ENCODE results near the gene KIDINS220. TPM values are rescaled to one million over a fixed set of nuclear protein-coding genes. Genes with fewer than 3 reads are reported as not detected.

KIDINS220 gene
- total and polyA plus RNA-seq, 2 of the 13 experiments (the other 11 are each of a cell fraction or from before 2014, with no cell fraction given), result 25.2 to 32.3 TPM

DNA sequence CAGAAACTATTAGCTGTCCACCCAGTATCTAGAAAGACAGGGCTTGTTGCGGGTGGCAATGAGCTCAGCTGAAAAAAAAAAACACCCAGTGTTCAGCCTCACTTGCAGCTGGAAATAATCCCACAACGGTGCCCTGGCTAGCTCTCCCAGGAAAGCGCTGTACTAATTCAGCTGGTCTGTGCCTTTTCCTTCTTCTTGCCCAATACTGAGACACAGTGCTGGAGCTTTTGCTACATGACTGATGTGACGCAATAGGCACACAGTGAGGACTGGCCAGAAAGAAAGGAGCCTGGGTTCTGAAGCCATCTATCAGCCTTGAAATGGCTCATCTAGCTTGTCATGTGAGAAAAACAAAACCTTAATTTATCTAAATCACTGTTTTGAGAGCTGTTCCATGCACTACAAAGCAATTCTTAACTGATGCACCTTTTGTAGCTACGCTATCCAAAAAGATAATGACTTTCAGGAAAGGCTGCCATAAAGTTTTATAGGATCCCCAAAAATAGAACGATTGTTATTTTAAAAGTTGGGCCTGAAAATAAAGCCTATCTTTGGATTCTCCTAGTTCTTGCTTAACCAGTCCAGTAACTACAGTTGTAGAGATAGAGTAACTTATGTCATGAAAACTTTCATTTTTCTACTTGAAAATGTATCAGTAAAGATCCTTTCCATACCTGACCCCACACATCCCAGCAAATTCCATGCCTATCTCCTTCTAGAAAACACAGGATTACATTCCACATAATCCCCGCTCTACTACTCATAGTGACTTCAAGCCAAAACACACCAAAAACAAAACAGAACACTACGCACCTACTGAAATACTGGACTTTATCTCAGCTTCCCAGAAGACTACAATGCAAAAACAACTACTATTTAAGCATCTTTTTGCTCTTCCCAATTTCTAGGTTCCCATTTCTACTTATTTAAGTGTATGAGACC is 15.9 kb downstream of the KIDINS220 start (continued):
- TF ChIP-seq, protein P1, sequence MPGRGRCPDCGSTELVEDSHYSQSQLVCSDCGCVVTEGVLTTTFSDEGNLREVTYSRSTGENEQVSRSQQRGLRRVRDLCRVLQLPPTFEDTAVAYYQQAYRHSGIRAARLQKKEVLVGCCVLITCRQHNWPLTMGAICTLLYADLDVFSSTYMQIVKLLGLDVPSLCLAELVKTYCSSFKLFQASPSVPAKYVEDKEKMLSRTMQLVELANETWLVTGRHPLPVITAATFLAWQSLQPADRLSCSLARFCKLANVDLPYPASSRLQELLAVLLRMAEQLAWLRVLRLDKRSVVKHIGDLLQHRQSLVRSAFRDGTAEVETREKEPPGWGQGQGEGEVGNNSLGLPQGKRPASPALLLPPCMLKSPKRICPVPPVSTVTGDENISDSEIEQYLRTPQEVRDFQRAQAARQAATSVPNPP (CRISPR knock-in tag; IDR thresholded peaks at IDR 0.05), result no peak
- TF ChIP-seq YY1 (IDR thresholded peaks at IDR 0.05; ENCODE audit: insufficient read depth, insufficient replicate concordance, low read depth, low read length) (no peak), ZNF263 (CRISPR knock-in tag; IDR thresholded peaks at IDR 0.05) (no peak), GFI1 (CRISPR knock-in tag; IDR thresholded peaks at IDR 0.05; ENCODE audit: borderline replicate concordance) (no peak), MBNL3 (CRISPR knock-in tag; conservative IDR thresholded peaks at IDR 0.05) (no peak), SRSF9 (IDR thresholded peaks at IDR 0.05; ENCODE audit: borderline replicate concordance, insufficient read depth, low read depth, low read length, poor library complexity, severe bottlenecking) (no peak), ZNF160 (CRISPR knock-in tag; IDR thresholded peaks at IDR 0.05) (no peak), HDAC2 (CRISPR knock-in tag; IDR thresholded peaks at IDR 0.05) (peak; percentile 39; the same call in 1 of the 2 replicates), GPN1 (CRISPR knock-in tag; IDR thresholded peaks at IDR 0.05; ENCODE audit: borderline replicate concordance) (no peak), ISL2 (CRISPR knock-in tag; IDR thresholded peaks at IDR 0.05) (no peak), NCOA2 (CRISPR knock-in tag; IDR thresholded peaks at IDR 0.05) (0 out of 2 replicates have a peak, but pooled peaks have one; percentile 29), ZNF431 (CRISPR knock-in tag; IDR thresholded peaks at IDR 0.05; ENCODE audit: borderline replicate concordance, low read depth) (no peak), SOX13 (IDR thresholded peaks at IDR 0.05) (no peak), SOX13 (CRISPR knock-in tag; conservative IDR thresholded peaks at IDR 0.05 in 1 of 2, IDR thresholded peaks at IDR 0.05 in 1 of 2) (peak in 1 of 2 experiments; percentile 49; a peak in 1 of 4 replicates), GATAD1 (CRISPR knock-in tag; IDR thresholded peaks at IDR 0.05) (no peak)
- TF ChIP-seq, protein P2, sequence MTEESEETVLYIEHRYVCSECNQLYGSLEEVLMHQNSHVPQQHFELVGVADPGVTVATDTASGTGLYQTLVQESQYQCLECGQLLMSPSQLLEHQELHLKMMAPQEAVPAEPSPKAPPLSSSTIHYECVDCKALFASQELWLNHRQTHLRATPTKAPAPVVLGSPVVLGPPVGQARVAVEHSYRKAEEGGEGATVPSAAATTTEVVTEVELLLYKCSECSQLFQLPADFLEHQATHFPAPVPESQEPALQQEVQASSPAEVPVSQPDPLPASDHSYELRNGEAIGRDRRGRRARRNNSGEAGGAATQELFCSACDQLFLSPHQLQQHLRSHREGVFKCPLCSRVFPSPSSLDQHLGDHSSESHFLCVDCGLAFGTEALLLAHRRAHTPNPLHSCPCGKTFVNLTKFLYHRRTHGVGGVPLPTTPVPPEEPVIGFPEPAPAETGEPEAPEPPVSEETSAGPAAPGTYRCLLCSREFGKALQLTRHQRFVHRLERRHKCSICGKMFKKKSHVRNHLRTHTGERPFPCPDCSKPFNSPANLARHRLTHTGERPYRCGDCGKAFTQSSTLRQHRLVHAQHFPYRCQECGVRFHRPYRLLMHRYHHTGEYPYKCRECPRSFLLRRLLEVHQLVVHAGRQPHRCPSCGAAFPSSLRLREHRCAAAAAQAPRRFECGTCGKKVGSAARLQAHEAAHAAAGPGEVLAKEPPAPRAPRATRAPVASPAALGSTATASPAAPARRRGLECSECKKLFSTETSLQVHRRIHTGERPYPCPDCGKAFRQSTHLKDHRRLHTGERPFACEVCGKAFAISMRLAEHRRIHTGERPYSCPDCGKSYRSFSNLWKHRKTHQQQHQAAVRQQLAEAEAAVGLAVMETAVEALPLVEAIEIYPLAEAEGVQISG (CRISPR knock-in tag; IDR thresholded peaks at IDR 0.05), result 0 out of 2 replicates have a peak, but pooled peaks have one; percentile 17
- TF ChIP-seq, protein P3, sequence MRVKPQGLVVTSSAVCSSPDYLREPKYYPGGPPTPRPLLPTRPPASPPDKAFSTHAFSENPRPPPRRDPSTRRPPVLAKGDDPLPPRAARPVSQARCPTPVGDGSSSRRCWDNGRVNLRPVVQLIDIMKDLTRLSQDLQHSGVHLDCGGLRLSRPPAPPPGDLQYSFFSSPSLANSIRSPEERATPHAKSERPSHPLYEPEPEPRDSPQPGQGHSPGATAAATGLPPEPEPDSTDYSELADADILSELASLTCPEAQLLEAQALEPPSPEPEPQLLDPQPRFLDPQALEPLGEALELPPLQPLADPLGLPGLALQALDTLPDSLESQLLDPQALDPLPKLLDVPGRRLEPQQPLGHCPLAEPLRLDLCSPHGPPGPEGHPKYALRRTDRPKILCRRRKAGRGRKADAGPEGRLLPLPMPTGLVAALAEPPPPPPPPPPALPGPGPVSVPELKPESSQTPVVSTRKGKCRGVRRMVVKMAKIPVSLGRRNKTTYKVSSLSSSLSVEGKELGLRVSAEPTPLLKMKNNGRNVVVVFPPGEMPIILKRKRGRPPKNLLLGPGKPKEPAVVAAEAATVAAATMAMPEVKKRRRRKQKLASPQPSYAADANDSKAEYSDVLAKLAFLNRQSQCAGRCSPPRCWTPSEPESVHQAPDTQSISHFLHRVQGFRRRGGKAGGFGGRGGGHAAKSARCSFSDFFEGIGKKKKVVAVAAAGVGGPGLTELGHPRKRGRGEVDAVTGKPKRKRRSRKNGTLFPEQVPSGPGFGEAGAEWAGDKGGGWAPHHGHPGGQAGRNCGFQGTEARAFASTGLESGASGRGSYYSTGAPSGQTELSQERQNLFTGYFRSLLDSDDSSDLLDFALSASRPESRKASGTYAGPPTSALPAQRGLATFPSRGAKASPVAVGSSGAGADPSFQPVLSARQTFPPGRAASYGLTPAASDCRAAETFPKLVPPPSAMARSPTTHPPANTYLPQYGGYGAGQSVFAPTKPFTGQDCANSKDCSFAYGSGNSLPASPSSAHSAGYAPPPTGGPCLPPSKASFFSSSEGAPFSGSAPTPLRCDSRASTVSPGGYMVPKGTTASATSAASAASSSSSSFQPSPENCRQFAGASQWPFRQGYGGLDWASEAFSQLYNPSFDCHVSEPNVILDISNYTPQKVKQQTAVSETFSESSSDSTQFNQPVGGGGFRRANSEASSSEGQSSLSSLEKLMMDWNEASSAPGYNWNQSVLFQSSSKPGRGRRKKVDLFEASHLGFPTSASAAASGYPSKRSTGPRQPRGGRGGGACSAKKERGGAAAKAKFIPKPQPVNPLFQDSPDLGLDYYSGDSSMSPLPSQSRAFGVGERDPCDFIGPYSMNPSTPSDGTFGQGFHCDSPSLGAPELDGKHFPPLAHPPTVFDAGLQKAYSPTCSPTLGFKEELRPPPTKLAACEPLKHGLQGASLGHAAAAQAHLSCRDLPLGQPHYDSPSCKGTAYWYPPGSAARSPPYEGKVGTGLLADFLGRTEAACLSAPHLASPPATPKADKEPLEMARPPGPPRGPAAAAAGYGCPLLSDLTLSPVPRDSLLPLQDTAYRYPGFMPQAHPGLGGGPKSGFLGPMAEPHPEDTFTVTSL (CRISPR knock-in tag; IDR thresholded peaks at IDR 0.05; ENCODE audit: borderline replicate concordance), result no peak
- TF ChIP-seq, protein P4, sequence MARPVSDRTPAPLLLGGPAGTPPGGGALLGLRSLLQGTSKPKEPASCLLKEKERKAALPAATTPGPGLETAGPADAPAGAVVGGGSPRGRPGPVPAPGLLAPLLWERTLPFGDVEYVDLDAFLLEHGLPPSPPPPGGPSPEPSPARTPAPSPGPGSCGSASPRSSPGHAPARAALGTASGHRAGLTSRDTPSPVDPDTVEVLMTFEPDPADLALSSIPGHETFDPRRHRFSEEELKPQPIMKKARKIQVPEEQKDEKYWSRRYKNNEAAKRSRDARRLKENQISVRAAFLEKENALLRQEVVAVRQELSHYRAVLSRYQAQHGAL (CRISPR knock-in tag; IDR thresholded peaks at IDR 0.05; ENCODE audit: not compliant biosample characterization), result no peak

Data from HepG2 (cell line).